ENCODE measurements around the gene PRTG. TPM values are rescaled to one million over a fixed set of nuclear protein-coding genes. Genes with fewer than 3 reads are reported as not detected.
"Not testable (repeated sequence)": the region's sequence is repeated elsewhere in the genome, so short reads cannot be mapped to it uniquely, and the experiment has no call there.

The PRTG gene
- total and polyA plus RNA-seq, 7 experiments from 2014 or later = not detected

DNA sequence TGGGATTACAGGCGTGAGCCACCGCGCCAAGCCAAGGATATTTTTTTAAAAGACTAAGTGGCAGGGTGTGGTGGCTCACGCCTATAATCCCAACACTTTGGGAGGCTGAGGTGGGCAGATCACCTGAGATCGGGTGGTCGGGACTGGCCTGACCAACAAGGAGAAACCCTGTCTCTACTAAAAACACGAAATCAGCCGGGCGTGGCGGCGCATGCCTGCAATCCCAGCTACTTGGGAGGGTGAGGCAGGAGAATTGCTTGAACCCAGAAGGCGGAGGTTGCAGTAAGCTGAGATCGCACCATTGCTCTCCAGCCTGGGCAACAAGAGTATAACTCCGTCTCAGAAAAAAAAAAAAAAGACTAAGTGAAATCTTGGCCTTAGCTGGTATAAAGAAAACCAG, 49.8 kb downstream of the PRTG start:
- H3K9me3 ChIP-seq (ENCODE audit: control insufficient read depth in 2 of 3, low read length in 3 of 3); H3K27ac Mint-ChIP-seq; H3K4me1 ChIP-seq (ENCODE audit: control insufficient read depth in 2 of 2, insufficient read depth in 2 of 2, low read length in 2 of 2); intact Hi-C loops (cut with micrococcal nuclease); H3K36me3 ChIP-seq (ENCODE audit: control insufficient read depth in 2 of 3, insufficient read depth in 3 of 3, low read length in 3 of 3); CTCF ChIA-PET; H3K36me3 Mint-ChIP-seq; H3K4me3 Mint-ChIP-seq; H3K4me1 Mint-ChIP-seq; H3K4me3 ChIP-seq (ENCODE audit: low read length); DNase-seq; H3K27me3 ChIP-seq (ENCODE audit: control insufficient read depth in 2 of 2, insufficient read depth in 2 of 2, low read length in 2 of 2); H3K27ac ChIP-seq (ENCODE audit: low read depth, low read length); ATAC-seq; H3K9me3 Mint-ChIP-seq: not testable (repeated sequence)
- POLR2A ChIA-PET = interaction anchor here (0.6 kb wide), 1 partner anchor 23 kb away, joined by 3 read pairs; no protein-coding TSS in a partner anchor
- H3K27me3 Mint-ChIP-seq = peaks cover 5 to 18% (median 9%) of the 10 kb centered on the region in 5 donors

GRCh38 chr15:55687792-55688191, 55.2 kb downstream of the PRTG start:
- H3K36me3 Mint-ChIP-seq = no peaks in the 10 kb centered on the region
- H3K4me1 Mint-ChIP-seq = peaks cover 0 to 4% (median 0%) of the 10 kb centered on the region in 7 donors
- no peaks in the 10 kb centered on the region for H3K4me1 ChIP-seq (ENCODE audit: control insufficient read depth in 2 of 2, insufficient read depth in 2 of 2, low read length in 2 of 2)
- ATAC-seq (no peak), DNase-seq (no peak)
- H3K27ac ChIP-seq (ENCODE audit: low read depth, low read length) = no peak overlapping the region
- no peaks in the 10 kb centered on the region for H3K9me3 Mint-ChIP-seq
- H3K27ac Mint-ChIP-seq = no peak overlapping the region
- H3K27me3 ChIP-seq (ENCODE audit: control insufficient read depth in 2 of 2, insufficient read depth in 2 of 2, low read length in 2 of 2) = no peaks in the 10 kb centered on the region
- no peaks in the 10 kb centered on the region for H3K36me3 ChIP-seq (ENCODE audit: control insufficient read depth in 2 of 3, insufficient read depth in 3 of 3, low read length in 3 of 3)
- H3K4me3 Mint-ChIP-seq = no peak overlapping the region
- ChIA-PET CTCF (no interaction called here), POLR2A (no interaction called here)
- no peaks in the 10 kb centered on the region for H3K9me3 ChIP-seq (ENCODE audit: control insufficient read depth in 2 of 3, low read length in 3 of 3)
- H3K4me3 ChIP-seq (ENCODE audit: low read length) = no peak overlapping the region
- intact Hi-C loops (cut with micrococcal nuclease) = no loop called here
- peaks cover 0 to 12% (median 6%) of the 10 kb centered on the region in 5 donors for H3K27me3 Mint-ChIP-seq

DNA sequence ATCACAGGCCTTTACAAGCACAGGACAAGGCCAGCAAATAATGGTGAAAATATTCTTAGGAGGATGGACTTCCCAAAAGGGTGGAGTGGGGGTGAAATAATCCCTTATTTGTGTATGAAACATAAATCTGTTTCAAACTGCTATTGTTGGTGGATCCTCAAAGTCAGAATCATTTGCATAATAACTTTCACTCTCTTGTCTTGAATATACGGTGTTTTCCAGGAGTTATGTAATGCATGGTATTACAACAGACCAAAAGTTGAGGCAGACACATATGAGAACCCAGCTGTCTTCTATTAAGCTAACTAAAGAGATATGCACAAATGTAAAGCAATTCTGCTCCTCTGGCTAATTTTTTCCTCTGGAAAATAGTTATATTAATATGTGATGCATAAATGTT, 57.7 kb downstream of the PRTG start:
- H3K4me1 ChIP-seq (ENCODE audit: control insufficient read depth in 2 of 2, insufficient read depth in 2 of 2, low read length in 2 of 2) = no peaks in the 10 kb centered on the region
- peaks cover 0 to 11% (median 6%) of the 10 kb centered on the region in 5 donors for H3K27me3 Mint-ChIP-seq
- no peak overlapping the region for H3K4me3 ChIP-seq (ENCODE audit: low read length)
- intact Hi-C loops (cut with micrococcal nuclease) = no loop called here
- H3K27me3 ChIP-seq (ENCODE audit: control insufficient read depth in 2 of 2, insufficient read depth in 2 of 2, low read length in 2 of 2) = no peaks in the 10 kb centered on the region
- H3K4me1 Mint-ChIP-seq = peaks cover 0 to 9% (median 4%) of the 10 kb centered on the region in 7 donors
- no peaks in the 10 kb centered on the region for H3K9me3 Mint-ChIP-seq
- no peak overlapping the region for H3K4me3 Mint-ChIP-seq
- H3K36me3 Mint-ChIP-seq = no peaks in the 10 kb centered on the region
- H3K36me3 ChIP-seq (ENCODE audit: control insufficient read depth in 2 of 3, insufficient read depth in 3 of 3, low read length in 3 of 3) = no peaks in the 10 kb centered on the region
- CTCF ChIA-PET = no interaction called here
- ATAC-seq = no peak
- no peak overlapping the region for H3K27ac ChIP-seq (ENCODE audit: low read depth, low read length)
- no peaks in the 10 kb centered on the region for H3K9me3 ChIP-seq (ENCODE audit: control insufficient read depth in 2 of 3, low read length in 3 of 3)
- POLR2A ChIA-PET = no interaction called here
- H3K27ac Mint-ChIP-seq = no peak overlapping the region
- no peak for DNase-seq

DNA sequence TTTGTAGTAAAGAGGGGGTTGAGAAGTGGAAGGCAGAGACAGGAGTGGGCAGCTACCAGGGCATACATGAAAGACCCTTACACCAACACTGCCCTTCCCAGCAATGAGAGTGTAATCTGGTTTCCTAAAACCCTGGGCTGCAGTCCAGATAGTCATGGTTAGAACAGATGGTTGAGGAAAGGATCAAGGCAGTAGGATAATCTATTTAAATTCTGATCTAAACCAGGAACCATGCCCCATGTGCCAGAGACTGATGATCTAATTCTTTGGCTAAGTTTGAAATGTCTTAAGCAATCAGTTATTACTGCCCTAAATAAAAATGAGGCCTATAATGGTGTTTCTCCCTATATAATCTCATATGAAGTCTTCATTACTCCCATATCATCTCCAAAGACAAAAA, 59.6 kb downstream of the PRTG start:
- Mint-ChIP-seq H3K27ac (no peak overlapping the region), H3K27me3 (peaks cover 0 to 6% (median 4%) of the 10 kb centered on the region in 5 donors), H3K36me3 (no peaks in the 10 kb centered on the region), H3K4me1 (peaks cover 0 to 9% (median 4%) of the 10 kb centered on the region in 7 donors), H3K4me3 (no peak overlapping the region), H3K9me3 (no peaks in the 10 kb centered on the region)
- ATAC-seq = no peak
- POLR2A ChIA-PET = no interaction called here
- CTCF ChIA-PET = no interaction called here
- DNase-seq = no peak
- Histone ChIP-seq H3K36me3 (ENCODE audit: control insufficient read depth in 2 of 3, insufficient read depth in 3 of 3, low read length in 3 of 3) (no peaks in the 10 kb centered on the region), H3K27ac (ENCODE audit: low read depth, low read length) (no peak overlapping the region), H3K9me3 (ENCODE audit: control insufficient read depth in 2 of 3, low read length in 3 of 3) (no peaks in the 10 kb centered on the region), H3K4me1 (ENCODE audit: control insufficient read depth in 2 of 2, insufficient read depth in 2 of 2, low read length in 2 of 2) (no peaks in the 10 kb centered on the region), H3K4me3 (ENCODE audit: low read length) (no peak overlapping the region), H3K27me3 (ENCODE audit: control insufficient read depth in 2 of 2, insufficient read depth in 2 of 2, low read length in 2 of 2) (no peaks in the 10 kb centered on the region)
- intact Hi-C loops (cut with micrococcal nuclease) = no loop called here

GRCh38 chr15:55681631-55682030, 61.3 kb downstream of the PRTG start:
- peak in 1 of 9 donors; percentile 9 for DNase-seq
- no peak overlapping the region for H3K4me3 ChIP-seq (ENCODE audit: low read length)
- no peaks in the 10 kb centered on the region for H3K4me1 ChIP-seq (ENCODE audit: control insufficient read depth in 2 of 2, insufficient read depth in 2 of 2, low read length in 2 of 2)
- peaks cover 0 to 10% (median 0%) of the 10 kb centered on the region in 5 donors for H3K27me3 Mint-ChIP-seq
- no peak for ATAC-seq
- no peaks in the 10 kb centered on the region for H3K27me3 ChIP-seq (ENCODE audit: control insufficient read depth in 2 of 2, insufficient read depth in 2 of 2, low read length in 2 of 2)
- H3K9me3 ChIP-seq (ENCODE audit: control insufficient read depth in 2 of 3, low read length in 3 of 3) = no peaks in the 10 kb centered on the region
- H3K36me3 ChIP-seq (ENCODE audit: control insufficient read depth in 2 of 3, insufficient read depth in 3 of 3, low read length in 3 of 3) = no peaks in the 10 kb centered on the region
- H3K27ac Mint-ChIP-seq = no peak overlapping the region
- intact Hi-C loops (cut with micrococcal nuclease) = no loop called here
- H3K4me1 Mint-ChIP-seq = peaks cover 0 to 9% (median 4%) of the 10 kb centered on the region in 7 donors
- peak overlapping the region in 3 of 10 donors; percentile 11 to 32 (median 24) for H3K4me3 Mint-ChIP-seq
- CTCF ChIA-PET = no interaction called here
- no peaks in the 10 kb centered on the region for H3K9me3 Mint-ChIP-seq
- H3K36me3 Mint-ChIP-seq = no peaks in the 10 kb centered on the region
- H3K27ac ChIP-seq (ENCODE audit: low read depth, low read length) = no peak overlapping the region
- POLR2A ChIA-PET = no interaction called here

DNA sequence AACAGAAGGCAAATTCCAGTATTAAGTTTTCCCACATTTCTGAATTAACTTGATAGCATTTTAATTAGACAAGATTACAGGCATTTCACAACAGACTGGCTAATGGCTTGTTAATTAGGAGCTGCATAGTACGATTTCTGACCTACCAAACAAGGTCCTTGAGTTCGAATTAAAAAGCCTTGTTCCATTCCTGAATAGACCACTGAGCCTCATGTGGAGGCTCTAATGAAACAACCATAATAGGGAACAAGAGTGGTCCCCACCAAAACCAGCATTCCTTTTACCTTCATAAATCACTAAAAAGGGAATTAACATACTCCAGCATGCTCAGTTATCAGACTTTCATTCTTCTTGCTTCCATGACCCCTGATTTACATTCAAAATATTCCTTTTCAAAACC, 66.4 kb downstream of the PRTG start:
- Histone ChIP-seq H3K36me3 (ENCODE audit: control insufficient read depth in 2 of 3, insufficient read depth in 3 of 3, low read length in 3 of 3) (no peaks in the 10 kb centered on the region), H3K9me3 (ENCODE audit: control insufficient read depth in 2 of 3, low read length in 3 of 3) (no peaks in the 10 kb centered on the region), H3K27ac (ENCODE audit: low read depth, low read length) (no peak overlapping the region), H3K27me3 (ENCODE audit: control insufficient read depth in 2 of 2, insufficient read depth in 2 of 2, low read length in 2 of 2) (no peaks in the 10 kb centered on the region), H3K4me1 (ENCODE audit: control insufficient read depth in 2 of 2, insufficient read depth in 2 of 2, low read length in 2 of 2) (no peaks in the 10 kb centered on the region), H3K4me3 (ENCODE audit: low read length) (no peak overlapping the region)
- no peak for DNase-seq
- H3K4me1 Mint-ChIP-seq = peaks cover 0 to 5% (median 4%) of the 10 kb centered on the region in 7 donors
- intact Hi-C loops (cut with micrococcal nuclease) = no loop called here
- no peaks in the 10 kb centered on the region for H3K36me3 Mint-ChIP-seq
- CTCF ChIA-PET = no interaction called here
- no peak overlapping the region for H3K4me3 Mint-ChIP-seq
- no peaks in the 10 kb centered on the region for H3K9me3 Mint-ChIP-seq
- POLR2A ChIA-PET = no interaction called here
- ATAC-seq = no peak
- H3K27me3 Mint-ChIP-seq = peaks cover 2 to 45% (median 9%) of the 10 kb centered on the region in 5 donors
- no peak overlapping the region for H3K27ac Mint-ChIP-seq

DNA sequence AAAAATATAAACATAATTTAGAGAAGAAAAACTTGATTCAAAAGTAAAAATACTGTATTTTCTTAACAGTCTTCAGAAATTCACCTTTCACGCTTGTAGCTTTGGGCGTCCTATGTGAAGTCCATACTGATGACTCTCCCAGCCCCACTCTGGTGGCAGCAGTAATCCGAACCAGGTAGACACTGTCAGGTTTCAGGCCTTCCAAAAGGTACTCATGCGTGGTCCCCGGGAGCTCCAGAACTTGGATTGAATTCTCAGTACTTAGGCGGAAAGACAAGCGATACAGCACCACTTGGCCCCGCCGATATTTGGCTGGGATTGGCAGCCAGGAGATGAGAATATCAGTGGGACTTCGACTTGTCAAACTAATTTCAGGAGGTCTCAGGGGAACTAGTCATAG, 69.7 kb downstream of the PRTG start:
- intact Hi-C loops (cut with micrococcal nuclease) = no loop called here
- no peaks in the 10 kb centered on the region for H3K4me1 ChIP-seq (ENCODE audit: control insufficient read depth in 2 of 2, insufficient read depth in 2 of 2, low read length in 2 of 2)
- DNase-seq = no peak
- no peak for ATAC-seq
- no peak overlapping the region for H3K27ac Mint-ChIP-seq
- H3K27me3 ChIP-seq (ENCODE audit: control insufficient read depth in 2 of 2, insufficient read depth in 2 of 2, low read length in 2 of 2) = no peaks in the 10 kb centered on the region
- H3K9me3 ChIP-seq (ENCODE audit: control insufficient read depth in 2 of 3, low read length in 3 of 3) = no peaks in the 10 kb centered on the region
- no peak overlapping the region for H3K27ac ChIP-seq (ENCODE audit: low read depth, low read length)
- ChIA-PET CTCF (no interaction called here), POLR2A (no interaction called here)
- no peak overlapping the region for H3K4me3 ChIP-seq (ENCODE audit: low read length)
- H3K36me3 ChIP-seq (ENCODE audit: control insufficient read depth in 2 of 3, insufficient read depth in 3 of 3, low read length in 3 of 3) = no peaks in the 10 kb centered on the region
- H3K27me3 Mint-ChIP-seq = peaks cover 4 to 56% (median 9%) of the 10 kb centered on the region in 5 donors
- no peak overlapping the region for H3K4me3 Mint-ChIP-seq
- no peaks in the 10 kb centered on the region for H3K4me1 Mint-ChIP-seq
- H3K36me3 Mint-ChIP-seq = no peaks in the 10 kb centered on the region
- H3K9me3 Mint-ChIP-seq = no peaks in the 10 kb centered on the region
